Adrenal gland (tissue), 12 donors: Measurements from ENCODE around the gene MACROD2. TPM values are rescaled to one million over a fixed set of nuclear protein-coding genes. Genes with fewer than 3 reads are reported as not detected.

Source experiments
- DNase-seq, 7 donors: peaks; one replicate each; pipeline ENCODE4 v3.0.0-alpha.2; 2019 to 2020
- H3K27ac ChIP-seq, 5 donors: fragments of 200-600 bp; sonication (generic) in 4 of 5; 1 replicate in 3 of 5; 2 replicates in 2 of 5; pipeline versions ENCODE4 v1.5.1 to v1.8.0; 2016 to 2020; ENCODE audit warnings: mild to moderate bottlenecking in 1 of 5
- H3K27me3 ChIP-seq: fragments of 200-600 bp; 2 replicates; pipeline ENCODE4 v1.8.0; 2021
- H3K36me3 ChIP-seq, 2 donors: fragments of 200-600 bp; replicated peaks in 1 of 2; 1 replicate in 1 of 2; 2 replicates in 1 of 2; pipeline versions ENCODE4 v1.5.1 to v1.8.0; 2018 to 2022
- H3K4me1 ChIP-seq, 2 donors: fragments of 200-600 bp; replicated peaks in 1 of 2; 1 replicate in 1 of 2; 2 replicates in 1 of 2; pipeline versions ENCODE4 v1.5.1 to v1.8.0; 2018 to 2021
- H3K4me3 ChIP-seq, 4 donors: fragments of 200-600 bp; sonication (generic) in 3 of 4; one replicate each; pipeline ENCODE4 v1.5.1; 2016 to 2018
- H3K9me3 ChIP-seq, 3 donors: fragments of 200-600 bp; sonication (generic) in 1 of 3; replicated peaks in 1 of 3; 1 replicate in 2 of 3; 2 replicates in 1 of 3; pipeline versions ENCODE4 v1.5.1 to v1.8.0; 2016 to 2021
- POLR2A ChIP-seq, 2 donors: fragments of 450-650 bp; IDR thresholded peaks; one replicate each; pipeline ENCODE4 v1.6.1; 2017; ENCODE audit warnings: antibody characterized with exemption in 2 of 2, mild to moderate bottlenecking in 2 of 2, moderate library complexity in 1 of 2
- WGBS, 4 donors: extraction: QIAGEN DNeasy Blood & Tissue Kit in 2 of 4; methylation state at CpG; one replicate each; pipeline versions ENCODE4 v1.1.5 to v1.1.7; 2013 to 2017; 5-methylcytosine and 5-hydroxymethylcytosine counted together
- intact Hi-C, 2 donors: fragments of 100-400 bp; cut with DNase I; formaldehyde crosslinking; loops; one replicate each; pipeline versions ENCODE4 v1.14.1 to v1.15.0; 2022 to 2023
- polyA plus RNA-seq, 3 donors: library from polyadenylated mRNA; stranded (reverse); fragments of 200-250 nt in 2 of 3; fragments of 350-450 nt in 1 of 3; fragmentation: Illumina TruSeq in 1 of 3; extraction: RNeasy Lipid Tissue Mini Kit (QIAGEN cat#74804) in 1 of 3; gene quantifications; one replicate each; pipeline ENCODE4 v1.2.3, GENCODE V29; 2013 to 2014
- total RNA-seq, 9 donors: library from RNA; depleted of rRNA in 4 of 9; stranded (reverse); fragments of >200 nt in 4 of 9; fragments of 120-200 nt in 1 of 9; fragmentation: NEBNext Ultra II Directional in 1 of 9; extraction: Animal tissue kit (Norgen Biotek cat#: 25700) in 1 of 9; gene quantifications; one replicate each; pipeline versions ENCODE4 v1.1.0 to v1.2.4, GENCODE V29; 2013 to 2023
- TF ChIP-seq, protein P1 (sequence below), 6 experiments: fragments of 450-650 bp in 4 of 6; fragments of 200-600 bp in 2 of 6; sonication (generic) in 1 of 6; IDR thresholded peaks; 1 replicate in 5 of 6; 2 replicates in 1 of 6; pipeline versions ENCODE4 v1.5.1 to v1.8.0; 2016 to 2021; ENCODE audit warnings: antibody characterized with exemption in 6 of 6, mild to moderate bottlenecking in 2 of 6, moderate library complexity in 1 of 6
- donor health status: healthy with polysubstance abuse.
- donor health status: Bipolar disorder and iron deficiency.
- donor health status: DM: yes; HTN: yes; CAD: no.
- donor health status: DM: no; HTN: no; CAD: no.
- donor health status: DM: no; HTN: no; CAD: no.
- donor health status: DM: yes; HTN: yes; CAD: no.

The MACROD2 gene
- total and polyA plus RNA-seq, 12 donors, result 1.1 to 21.2 (median 6.4) TPM

- no peaks in the 10 kb centered on the region for H3K9me3 ChIP-seq
- intact Hi-C loops, result no loop called here
Measured at GRCh38 chr20:16064989-16065707, 2069.8 kb downstream of the MACROD2 start.

DNA sequence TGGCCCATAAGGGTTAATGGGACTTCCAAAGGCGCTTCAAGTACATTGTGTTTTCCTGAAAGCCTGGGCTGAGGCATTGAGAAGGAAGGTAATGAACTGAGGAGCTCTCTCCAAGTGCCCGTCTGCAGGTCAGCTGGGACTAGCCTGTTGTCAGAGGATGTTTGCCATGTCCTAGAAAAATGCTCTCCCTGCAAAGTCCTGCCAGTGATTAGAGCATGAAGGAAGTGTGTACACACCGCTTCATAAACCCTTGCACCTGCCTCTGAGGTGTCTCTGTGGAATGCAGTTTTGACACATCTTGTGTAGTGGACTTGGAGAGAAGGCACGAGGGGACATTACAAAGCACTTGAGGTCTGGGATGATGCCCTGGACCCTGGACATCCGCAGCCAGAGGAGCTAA, 2071.3 kb downstream of the MACROD2 start:
- intact Hi-C loops, result no loop called here
- Histone ChIP-seq H3K4me1 (peaks cover 0 to 12% of the 10 kb centered on the region in 2 donors), H3K4me3 (no peak overlapping the region), H3K27ac (no peak overlapping the region), H3K27me3 (no peaks in the 10 kb centered on the region), H3K9me3 (no peaks in the 10 kb centered on the region), H3K36me3 (no peaks in the 10 kb centered on the region)
- TF ChIP-seq, protein P1, sequence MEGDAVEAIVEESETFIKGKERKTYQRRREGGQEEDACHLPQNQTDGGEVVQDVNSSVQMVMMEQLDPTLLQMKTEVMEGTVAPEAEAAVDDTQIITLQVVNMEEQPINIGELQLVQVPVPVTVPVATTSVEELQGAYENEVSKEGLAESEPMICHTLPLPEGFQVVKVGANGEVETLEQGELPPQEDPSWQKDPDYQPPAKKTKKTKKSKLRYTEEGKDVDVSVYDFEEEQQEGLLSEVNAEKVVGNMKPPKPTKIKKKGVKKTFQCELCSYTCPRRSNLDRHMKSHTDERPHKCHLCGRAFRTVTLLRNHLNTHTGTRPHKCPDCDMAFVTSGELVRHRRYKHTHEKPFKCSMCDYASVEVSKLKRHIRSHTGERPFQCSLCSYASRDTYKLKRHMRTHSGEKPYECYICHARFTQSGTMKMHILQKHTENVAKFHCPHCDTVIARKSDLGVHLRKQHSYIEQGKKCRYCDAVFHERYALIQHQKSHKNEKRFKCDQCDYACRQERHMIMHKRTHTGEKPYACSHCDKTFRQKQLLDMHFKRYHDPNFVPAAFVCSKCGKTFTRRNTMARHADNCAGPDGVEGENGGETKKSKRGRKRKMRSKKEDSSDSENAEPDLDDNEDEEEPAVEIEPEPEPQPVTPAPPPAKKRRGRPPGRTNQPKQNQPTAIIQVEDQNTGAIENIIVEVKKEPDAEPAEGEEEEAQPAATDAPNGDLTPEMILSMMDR (IDR thresholded peaks at IDR 0.05), result no peak
- TF ChIP-seq POLR2A (IDR thresholded peaks at IDR 0.05), result no peak
- no peak for DNase-seq
- WGBS, 4 donors, result 84 to 94% (median 89%) methylated on average over 4 to 5 of the region's 5 CpGs

More at GRCh38 chr20:16064989-16065707, 2069.8 kb downstream of the MACROD2 start:
- no peak overlapping the region for H3K4me3 ChIP-seq
- DNase-seq, result no peak
- H3K36me3 ChIP-seq, result no peaks in the 10 kb centered on the region
- WGBS, 4 donors, result 70 to 78% (median 72%) methylated on average over 3 of the region's 3 CpGs
- peaks cover 0 to 12% of the 10 kb centered on the region in 2 donors for H3K4me1 ChIP-seq
- no peaks in the 10 kb centered on the region for H3K27me3 ChIP-seq
- no peak overlapping the region for H3K27ac ChIP-seq
- TF ChIP-seq, protein P1 (IDR thresholded peaks at IDR 0.05), result no peak
- no peak for TF ChIP-seq POLR2A (IDR thresholded peaks at IDR 0.05)

- peaks cover 0 to 6% of the 10 kb centered on the region in 2 donors for H3K4me1 ChIP-seq
- 92 to 98% (median 93%) methylated on average over 1 of the region's 1 CpG for WGBS, 4 donors
- H3K36me3 ChIP-seq, result no peaks in the 10 kb centered on the region
- no peaks in the 10 kb centered on the region for H3K9me3 ChIP-seq
- no peak overlapping the region for H3K27ac ChIP-seq
- intact Hi-C loops, result no loop called here
- no peak for DNase-seq
- no peak overlapping the region for H3K4me3 ChIP-seq
- TF ChIP-seq, protein P1 (IDR thresholded peaks at IDR 0.05), result no peak
- TF ChIP-seq POLR2A (IDR thresholded peaks at IDR 0.05), result no peak
- H3K27me3 ChIP-seq, result no peaks in the 10 kb centered on the region
Measured at GRCh38 chr20:16069389-16070010, 2074.2 kb downstream of the MACROD2 start.

DNA sequence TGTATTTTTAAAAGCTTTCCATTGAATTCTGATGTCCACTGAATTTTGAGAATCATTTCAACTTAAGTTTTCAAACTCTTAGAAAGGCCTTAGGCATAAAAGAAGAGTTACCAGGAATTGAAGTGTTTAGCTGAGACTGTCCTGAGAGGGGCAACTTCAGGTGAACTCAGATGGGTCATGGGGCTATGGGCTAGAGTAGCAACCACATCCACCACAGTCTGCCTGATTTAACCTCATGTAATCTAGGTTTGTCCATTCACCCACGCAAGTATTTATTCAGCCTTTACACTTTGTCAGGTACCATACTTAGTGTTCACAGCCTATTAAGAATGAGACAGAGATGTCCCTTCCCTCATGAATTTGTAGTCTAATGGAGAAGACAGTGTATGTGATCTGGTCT, 2076.9 kb downstream of the MACROD2 start:
- WGBS, 4 donors, result 86 to 100% (median 93%) methylated on average over 1 of the region's 1 CpG
- no peaks in the 10 kb centered on the region for H3K4me1 ChIP-seq
- no peaks in the 10 kb centered on the region for H3K27me3 ChIP-seq
- intact Hi-C loops, result no loop called here
- no peak for DNase-seq
- no peak overlapping the region for H3K4me3 ChIP-seq
- no peak for TF ChIP-seq POLR2A (IDR thresholded peaks at IDR 0.05)
- TF ChIP-seq, protein P1 (IDR thresholded peaks at IDR 0.05), result no peak
- no peaks in the 10 kb centered on the region for H3K36me3 ChIP-seq
- H3K9me3 ChIP-seq, result no peaks in the 10 kb centered on the region
- no peak overlapping the region for H3K27ac ChIP-seq
